Upper lobe of right lung (tissue), 1 donor: ENCODE data around the gene SMNDC1. TPM values are rescaled to one million over a fixed set of nuclear protein-coding genes. Genes with fewer than 3 reads are reported as not detected.

Experiments used
- ATAC-seq: fragments of 200-7000 bp; cut with Tn5 transposase; one replicate; pipeline ENCODE4 v1.9.1; 2020; ENCODE audit warnings: mild to moderate bottlenecking, moderate library complexity
- DNase-seq: peaks from one replicate; pipeline ENCODE4 v3.0.0-alpha.2; 2020
- H3K27ac ChIP-seq: fragments of 200-600 bp; one replicate; pipeline ENCODE4 v1.8.0; 2022
- H3K27me3 ChIP-seq: fragments of 200-600 bp; one replicate; pipeline ENCODE4 v1.8.0; 2022; ENCODE audit warnings: mild to moderate bottlenecking
- H3K36me3 ChIP-seq: fragments of 200-600 bp; one replicate; pipeline ENCODE4 v1.8.0; 2022
- H3K4me1 ChIP-seq: fragments of 200-600 bp; one replicate; pipeline ENCODE4 v1.8.0; 2022
- H3K4me3 ChIP-seq: fragments of 200-600 bp; one replicate; pipeline ENCODE4 v1.8.0; 2022; ENCODE audit warnings: mild to moderate bottlenecking
- H3K9me3 ChIP-seq: fragments of 200-600 bp; one replicate; pipeline ENCODE4 v1.8.0; 2022
- CTCF ChIP-seq: fragments of 200-600 bp; IDR thresholded peaks from one replicate; pipeline ENCODE4 v1.8.0; 2022; ENCODE audit warnings: antibody characterized with exemption
- intact Hi-C: fragments of 100-400 bp; cut with DNase I; formaldehyde crosslinking; loops from one replicate; pipeline ENCODE4 v1.11.0; 2022
- total RNA-seq: library from RNA; stranded (reverse); fragmentation: NEBNext Ultra II Directional; extraction: Animal tissue kit (Norgen Biotek cat#: 25700); gene quantifications from one replicate; pipeline ENCODE4 v1.2.1, GENCODE V29; 2021
- donor health status: DM: no; HTN: yes; CAD: no; lungs with severe emphysema.

The SMNDC1 gene
- total RNA-seq, 1 donor from 2014 or later = 35.8 TPM

GRCh38 chr10:110326351-110327032 is 21.8 kb upstream of the SMNDC1 start:
- no peaks in the 10 kb centered on the region for H3K36me3 ChIP-seq
- no peak for ATAC-seq
- H3K4me3 ChIP-seq = no peak overlapping the region
- intact Hi-C loops = no loop called here
- TF ChIP-seq CTCF = no peak
- H3K4me1 ChIP-seq = no peaks in the 10 kb centered on the region
- H3K27me3 ChIP-seq = no peaks in the 10 kb centered on the region
- H3K9me3 ChIP-seq = peaks cover 11% of the 10 kb centered on the region
- no peak overlapping the region for H3K27ac ChIP-seq
- DNase-seq = no peak

- no peak overlapping the region for H3K4me3 ChIP-seq
- DNase-seq (no peak), ATAC-seq (no peak)
- no peaks in the 10 kb centered on the region for H3K4me1 ChIP-seq
- no peak overlapping the region for H3K27ac ChIP-seq
- intact Hi-C loops = no loop called here
- H3K27me3 ChIP-seq = no peaks in the 10 kb centered on the region
- no peak for TF ChIP-seq CTCF
- no peaks in the 10 kb centered on the region for H3K36me3 ChIP-seq
- H3K9me3 ChIP-seq = peaks cover 3% of the 10 kb centered on the region
Measured at GRCh38 chr10:110324805-110325280, 20.1 kb upstream of the SMNDC1 start.

- Histone ChIP-seq H3K9me3 (no peaks in the 10 kb centered on the region), H3K36me3 (no peaks in the 10 kb centered on the region), H3K4me3 (no peak overlapping the region), H3K4me1 (no peaks in the 10 kb centered on the region), H3K27me3 (no peaks in the 10 kb centered on the region), H3K27ac (no peak overlapping the region)
- intact Hi-C loops = no loop called here
- DNase-seq (no peak), ATAC-seq (no peak)
- no peak for TF ChIP-seq CTCF
Measured at GRCh38 chr10:110324201-110324804, 19.6 kb upstream of the SMNDC1 start.

GRCh38 chr10:110323503-110323902 is 18.8 kb upstream of the SMNDC1 start:
- H3K4me3 ChIP-seq = no peak overlapping the region
- intact Hi-C loops = no loop called here
- no peak for ATAC-seq
- no peaks in the 10 kb centered on the region for H3K9me3 ChIP-seq
- H3K27ac ChIP-seq = no peak overlapping the region
- no peaks in the 10 kb centered on the region for H3K36me3 ChIP-seq
- no peak for TF ChIP-seq CTCF
- H3K4me1 ChIP-seq = no peaks in the 10 kb centered on the region
- H3K27me3 ChIP-seq = no peaks in the 10 kb centered on the region
- DNase-seq = no peak

- intact Hi-C loops = no loop called here
- ATAC-seq = no peak
Measured at GRCh38 chr10:110321869-110322620, 17.3 kb upstream of the SMNDC1 start.

More at GRCh38 chr10:110321869-110322620, 17.3 kb upstream of the SMNDC1 start:
- DNase-seq = no peak
- H3K9me3 ChIP-seq = no peaks in the 10 kb centered on the region
- no peaks in the 10 kb centered on the region for H3K27me3 ChIP-seq
- no peak overlapping the region for H3K4me3 ChIP-seq
- no peak overlapping the region for H3K27ac ChIP-seq
- no peaks in the 10 kb centered on the region for H3K36me3 ChIP-seq
- TF ChIP-seq CTCF = no peak
- no peaks in the 10 kb centered on the region for H3K4me1 ChIP-seq
